K562 (cell line): Measurements from ENCODE around the gene MATN1. TPM values are rescaled to one million over a fixed set of nuclear protein-coding genes. Genes with fewer than 3 reads are reported as not detected.

Experiments
- ATAC-seq: fragments of 200-7000 bp; cut with Tn5 transposase; 3 replicates; pipeline ENCODE4 v1.9.1; 2020; ENCODE audit warnings: moderate library complexity
- BruUV-seq: library from RNA; stranded (reverse); fragments of 400-500 nt; replicated peaks from 2 replicates; lab custom pipeline; 2021; lab: Mats Ljungman, UMichigan
- CTCF ChIA-PET: fragments of 300-600 bp; formaldehyde crosslinking; extraction: SDS; loops from one replicate; lab custom pipeline; 2021; ENCODE audit warnings: low intra/inter-chr PET ratio; lab: Yijun Ruan, JAX
- POLR2A ChIA-PET: fragments of 300-600, 350-650 bp; sonication (Branson Sonifier 250); formaldehyde crosslinking; extraction: SDS; loops from one replicate; lab custom pipeline; 2021; ENCODE audit warnings: antibody characterized with exemption, inconsistent platforms; lab: Yijun Ruan, JAX
- DNase-seq, 4 experiments: peaks; one replicate each; pipeline versions ENCODE4 v3.0.0 to v3.0.0-alpha.2; 2011 to 2018; ENCODE audit warnings: low spot score in 3 of 4, mixed read lengths in 3 of 4; ENCODE audit errors: extremely low read depth in 1 of 4
- FAIRE-seq: peaks from 2 replicates; lab custom pipeline; 2011; peaks lifted over from hg19 to GRCh38; lab: Jason Lieb, UNC
- H2AFZ ChIP-seq: 2 replicates; pipeline ENCODE4 v1.6.0; 2011; ENCODE audit warnings: low read depth, low read length, control low read depth, inconsistent platforms
- H3K27ac ChIP-seq: fragments of 200-600 bp; 3 replicates; pipeline ENCODE4 v1.8.0; 2011; ENCODE audit warnings: low read depth, mild to moderate bottlenecking, control low read depth, inconsistent platforms, low read length, moderate library complexity, mixed read lengths; ENCODE audit errors: extremely low read depth
- H3K27me3 ChIP-seq, 2 experiments: fragments of 300-600 bp in 1 of 2; 2 replicates in 1 of 2; 3 replicates in 1 of 2; pipeline versions ENCODE4 v1.6.0 to v1.8.0; 2011; ENCODE audit warnings: inconsistent platforms in 2 of 2, low read length in 2 of 2, mild to moderate bottlenecking in 1 of 2, mixed read lengths in 1 of 2, moderate library complexity in 1 of 2; ENCODE audit not compliant: control insufficient read depth in 2 of 2, insufficient read depth in 2 of 2
- H3K36me3 ChIP-seq: fragments of 300-600 bp; 3 replicates; pipeline ENCODE4 v1.8.0; 2011; ENCODE audit warnings: mild to moderate bottlenecking, low read length, inconsistent platforms; ENCODE audit not compliant: control insufficient read depth, insufficient read depth
- H3K4me1 ChIP-seq, 2 experiments: fragments of 200-600 bp in 1 of 2; replicated peaks in 1 of 2; 2 replicates in 1 of 2; 3 replicates in 1 of 2; pipeline versions ENCODE4 v1.5.1 to v1.8.0; 2011; ENCODE audit warnings: inconsistent platforms in 2 of 2, low read length in 2 of 2, mild to moderate bottlenecking in 1 of 2, mixed read lengths in 1 of 2, moderate library complexity in 1 of 2; ENCODE audit not compliant: control insufficient read depth in 2 of 2, insufficient read depth in 2 of 2
- H3K4me2 ChIP-seq: 2 replicates; pipeline ENCODE4 v1.6.1; 2011; ENCODE audit warnings: low read length, control low read depth, inconsistent platforms, mixed read lengths; ENCODE audit not compliant: insufficient read depth
- H3K4me3 ChIP-seq: fragments of 200-600 bp; sonication (generic), shearing (Covaris generic); 2 replicates; pipeline ENCODE4 v1.5.1; 2016; ENCODE audit warnings: control low read depth, inconsistent platforms
- H3K79me2 ChIP-seq: fragments of 200-600 bp; 3 replicates; pipeline ENCODE4 v1.8.0; 2011; ENCODE audit warnings: low read length, inconsistent platforms; ENCODE audit not compliant: control insufficient read depth, insufficient read depth
- H3K9ac ChIP-seq, 2 experiments: 2 replicates each; pipeline versions ENCODE4 v1.6.0 to v1.6.1; 2011; ENCODE audit warnings: low read depth in 2 of 2, low read length in 2 of 2, control low read depth in 1 of 2, inconsistent platforms in 1 of 2, mild to moderate bottlenecking in 1 of 2, mixed read lengths in 1 of 2; ENCODE audit not compliant: insufficient read depth in 1 of 2
- H3K9me1 ChIP-seq: one replicate; pipeline ENCODE4 v1.6.0; 2011; ENCODE audit warnings: inconsistent platforms, mild to moderate bottlenecking, low read length, moderate library complexity; ENCODE audit not compliant: control insufficient read depth, insufficient read depth
- H3K9me3 ChIP-seq: replicated peaks from 2 replicates; pipeline ENCODE4 v1.5.1; 2011; ENCODE audit warnings: low read depth, low read length, inconsistent platforms; ENCODE audit not compliant: control insufficient read depth, insufficient read depth
- H4K20me1 ChIP-seq: replicated peaks from 2 replicates; pipeline ENCODE4 v1.6.1; 2011; ENCODE audit warnings: low read length, inconsistent platforms, mixed read lengths; ENCODE audit not compliant: control insufficient read depth, insufficient read depth
- BCOR ChIP-seq: fragments of 450-650 bp; IDR thresholded peaks from 2 replicates; pipeline ENCODE4 v1.6.1; 2016
- BRF2 ChIP-seq: IDR thresholded peaks from 3 replicates; pipeline ENCODE4 v1.6.1; 2011; ENCODE audit warnings: borderline replicate concordance, mild to moderate bottlenecking; ENCODE audit not compliant: insufficient read length, insufficient read depth
- FIP1L1 ChIP-seq: fragments of 200-400 bp; formaldehyde crosslinking; IDR thresholded peaks from 2 replicates; pipeline ENCODE4 v1.6.1; 2018; ENCODE audit warnings: mild to moderate bottlenecking, low read depth, low read length; ENCODE audit not compliant: poor library complexity, severe bottlenecking
- HDAC2 ChIP-seq: fragments of 450-650 bp; IDR thresholded peaks from 2 replicates; pipeline ENCODE4 v1.6.1; 2016; ENCODE audit warnings: mild to moderate bottlenecking
- HLTF ChIP-seq: fragments of 450-650 bp; IDR thresholded peaks from 2 replicates; pipeline ENCODE4 v1.6.1; 2016
- KDM1A ChIP-seq, 2 experiments: fragments of 450-650 bp; IDR thresholded peaks; 2 replicates each; pipeline ENCODE4 v1.6.1; 2016; ENCODE audit warnings: mild to moderate bottlenecking in 2 of 2
- MAFF ChIP-seq: IDR thresholded peaks from 2 replicates; pipeline ENCODE4 v1.6.1; 2012; ENCODE audit warnings: low read length, improper control_type of control experiment
- MIER1 ChIP-seq: fragments of 450-650 bp; IDR thresholded peaks from 2 replicates; pipeline ENCODE4 v1.6.1; 2016; ENCODE audit warnings: antibody characterized with exemption, mild to moderate bottlenecking, low read depth
- NCOA2 ChIP-seq, 2 experiments: fragments of 450-650 bp; IDR thresholded peaks; 2 replicates each; pipeline ENCODE4 v1.6.1; 2018; ENCODE audit warnings: mild to moderate bottlenecking in 2 of 2, moderate library complexity in 1 of 2; ENCODE audit not compliant: partially characterized antibody in 2 of 2
- POLR2G ChIP-seq: fragments of 200-400 bp; formaldehyde crosslinking; IDR thresholded peaks from 2 replicates; pipeline ENCODE4 v1.6.1; 2017; ENCODE audit warnings: low read depth, mild to moderate bottlenecking, antibody characterized with exemption, low read length, moderate library complexity
- RCOR1 ChIP-seq, 2 experiments: IDR thresholded peaks; 2 replicates each; pipeline ENCODE4 v1.6.1; 2012; ENCODE audit warnings: low read depth in 2 of 2, low read length in 2 of 2, borderline replicate concordance in 1 of 2, improper control_type of control experiment in 1 of 2
- SOX6 ChIP-seq: fragments of 450-650 bp; IDR thresholded peaks from 2 replicates; pipeline ENCODE4 v1.6.1; 2014; ENCODE audit warnings: mild to moderate bottlenecking
- STAG1 ChIP-seq: sonication (generic); formaldehyde crosslinking; IDR thresholded peaks from 2 replicates; pipeline ENCODE4 v1.5.0; 2020; ENCODE audit warnings: missing genetic modification reagents, borderline replicate concordance
- ZNF143 ChIP-seq: sonication (generic); formaldehyde crosslinking; IDR thresholded peaks from 2 replicates; pipeline ENCODE4 v1.9.0; 2022; ENCODE audit warnings: mild to moderate bottlenecking, missing genetic modification reagents
- ZNF24 ChIP-seq: fragments of 450-650 bp; IDR thresholded peaks from 2 replicates; pipeline ENCODE4 v1.6.1; 2016
- ZNF311 ChIP-seq: fragments of 250-450 bp; sonication (Bioruptor Pico); IDR thresholded peaks from 2 replicates; pipeline ENCODE4 v1.4.0; 2020; ENCODE audit warnings: mild to moderate bottlenecking, moderate library complexity
- ZNF551 ChIP-seq: fragments of 250-450 bp; sonication (Bioruptor Pico); IDR thresholded peaks from 2 replicates; pipeline ENCODE4 v1.5.0; 2021; ENCODE audit warnings: mild to moderate bottlenecking, moderate library complexity
- ZSCAN32 ChIP-seq: fragments of 450-650 bp; formaldehyde crosslinking; IDR thresholded peaks from 2 replicates; pipeline ENCODE4 v1.4.0; 2020; ENCODE audit warnings: mild to moderate bottlenecking, moderate library complexity
- WGBS: fragments of 100-300 bp; shearing (Covaris generic); methylation state at CpG from one replicate; pipeline ENCODE4 v1.1.6; 2016; ENCODE audit warnings: low coverage, mixed read lengths; ENCODE audit not compliant: insufficient coverage; ENCODE audit errors: missing lambda C conversion rate; 5-methylcytosine and 5-hydroxymethylcytosine counted together
- in situ Hi-C: fragments of 300-500 bp; cut with MboI; formaldehyde crosslinking; loops from 4 replicates; pipeline ENCODE4 v1.15.0; 2018; ENCODE audit warnings: inconsistent platforms, mixed read lengths
- intact Hi-C: fragments of 100-400 bp; cut with micrococcal nuclease; formaldehyde crosslinking; loops from 2 replicates; pipeline ENCODE4 v1.14.2; 2022
- polyA plus RNA-seq, 8 experiments: library from polyadenylated mRNA; depleted of rRNA in 4 of 8; stranded (reverse) in 5 of 8; unstranded in 3 of 8; fragments of >200 nt; fragmentation: Nextera tagmentation in 2 of 8; fragmentation: Illumina TruSeq in 1 of 8; extraction: Ambion mirVana in 2 of 8; extraction: Trizol in 1 of 8; gene quantifications; 2 replicates each; pipeline versions ENCODE4 v1.2.1 to v1.2.3, GENCODE V29; 2011 to 2014; ENCODE audit warnings: inconsistent platforms in 1 of 8, missing spikeins in 1 of 8
- total RNA-seq, 7 experiments: library from RNA; depleted of rRNA in 6 of 7; stranded (reverse); fragments of >200 nt in 6 of 7; fragmentation: Illumina TruSeq in 2 of 7; extraction: Trizol in 2 of 7; gene quantifications; 2 replicates each; pipeline versions ENCODE4 v1.2.1 to v1.2.3, GENCODE V29; 2011 to 2021; ENCODE audit warnings: low replicate concordance in 1 of 7
- TF ChIP-seq, protein P1 (sequence below): sonication (generic); formaldehyde crosslinking; IDR thresholded peaks from 2 replicates; pipeline ENCODE4 v1.9.0; 2022; ENCODE audit warnings: mild to moderate bottlenecking, missing genetic modification reagents

MATN1 gene
- total and polyA plus RNA-seq, 9 of the 15 experiments (the other 6 are each of a cell fraction or from before 2014, with no cell fraction given) = 0.10 to 2.3 (median 1.2) TPM

- DNase-seq = no peak
- Histone ChIP-seq H3K27ac (no peak overlapping the region), H3K4me3 (no peak overlapping the region), H3K27me3 (no peaks in the 10 kb centered on the region), H3K79me2 (no peaks in the 10 kb centered on the region; the same call in 2 of the 3 replicates), H3K4me1 (peaks cover 48 to 60% of the 10 kb centered on the region in 2 experiments), H3K9me1 (no peaks in the 10 kb centered on the region), H2AFZ (no peak overlapping the region), H3K36me3 (no peaks in the 10 kb centered on the region; the same call in 2 of the 3 replicates), H3K4me2 (no peak overlapping the region), H3K9me3 (peaks cover 9% of the 10 kb centered on the region), H3K9ac (peak overlapping the region in 1 of 2 experiments; percentile 42; a peak in 1 of 4 replicates), H4K20me1 (no peaks in the 10 kb centered on the region)
- intact Hi-C loops (no loop called here), in situ Hi-C loops (no loop called here)
- no peak for ATAC-seq
- BruUV-seq = no TSS peak
- POLR2A ChIA-PET = interaction anchor here (0.6 to 1.6 kb wide), 5 partner anchors 10 to 1687 kb away, joined by 3 to 4 read pairs (median 3); no protein-coding TSS in a partner anchor
- FAIRE-seq = no peak
- CTCF ChIA-PET = no interaction called here
- 79% methylated on average over 11 of the region's 11 CpGs for WGBS
- TF ChIP-seq RCOR1 (IDR thresholded peaks at IDR 0.05; ENCODE audit: borderline replicate concordance in 1 of 2, low read depth in 2 of 2, low read length in 2 of 2) (peak in 1 of 2 experiments; percentile 44; a peak in 1 of 4 replicates), POLR2G (no peak), STAG1 (CRISPR knock-in tag) (no peak), ZNF24 (peak; percentile 30; the same call in 1 of the 2 replicates), BCOR (peak; percentile 94), NCOA2 (IDR thresholded peaks at IDR 0.05; ENCODE audit: partially characterized antibody in 2 of 2) (no peak), MAFF (no peak), MIER1 (no peak), FIP1L1 (no peak), ZNF311 (no peak), HLTF (no peak), ZNF143 (CRISPR knock-in tag) (no peak), SOX6 (no peak), ZSCAN32 (no peak), HDAC2 (peak; percentile 54; the same call in 1 of the 2 replicates), KDM1A (IDR thresholded peaks at IDR 0.05) (peak; percentile 55 to 71), BRF2 (no peak), ZNF551 (CRISPR knock-in tag) (no peak)
- TF ChIP-seq, protein P1, sequence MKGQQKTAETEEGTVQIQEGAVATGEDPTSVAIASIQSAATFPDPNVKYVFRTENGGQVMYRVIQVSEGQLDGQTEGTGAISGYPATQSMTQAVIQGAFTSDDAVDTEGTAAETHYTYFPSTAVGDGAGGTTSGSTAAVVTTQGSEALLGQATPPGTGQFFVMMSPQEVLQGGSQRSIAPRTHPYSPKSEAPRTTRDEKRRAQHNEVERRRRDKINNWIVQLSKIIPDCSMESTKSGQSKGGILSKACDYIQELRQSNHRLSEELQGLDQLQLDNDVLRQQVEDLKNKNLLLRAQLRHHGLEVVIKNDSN = peak; percentile 28; the same call in 1 of the 2 replicates
Observed at GRCh38 chr1:30742300-30742962, 19.0 kb upstream of the MATN1 start.
